Endothelial cell of umbilical vein (primary cell): ENCODE data around the gene MYH11. TPM values are rescaled to one million over a fixed set of nuclear protein-coding genes. Genes with fewer than 3 reads are reported as not detected.

Experiments
- BruUV-seq: library from RNA; stranded (reverse); fragments of 400-500 nt; replicated peaks from 2 replicates; lab custom pipeline; 2021; lab: Mats Ljungman, UMichigan
- CTCF ChIA-PET: fragments of 300-600, 350-600 bp; sonication (Branson Sonifier 250); formaldehyde crosslinking; loops from one replicate; lab custom pipeline; 2021; ENCODE audit warnings: antibody characterized with exemption, inconsistent platforms; lab: Charles Lee
- POLR2A ChIA-PET: fragments of 300-600, 350-600 bp; sonication (Branson Sonifier 250); formaldehyde crosslinking; loops from one replicate; lab custom pipeline; 2021; ENCODE audit warnings: antibody characterized with exemption, inconsistent platforms; lab: Charles Lee
- DNase-seq: peaks from one replicate; pipeline ENCODE4 v3.0.0-alpha.2; 2011; ENCODE audit warnings: low read depth, low spot score
- FAIRE-seq: peaks from 2 replicates; lab custom pipeline; 2011; peaks lifted over from hg19 to GRCh38; lab: Jason Lieb, UNC
- H2AFZ ChIP-seq: 2 replicates; pipeline ENCODE4 v1.6.0; 2012; ENCODE audit warnings: low read depth, low read length, control low read depth, inconsistent platforms
- H3K27ac ChIP-seq: 2 replicates; pipeline ENCODE4 v1.5.1; 2011; ENCODE audit warnings: low read depth, mild to moderate bottlenecking, control low read depth, low read length, moderate library complexity; ENCODE audit not compliant: insufficient read depth
- H3K27me3 ChIP-seq, 2 experiments: 2 replicates each; pipeline versions ENCODE4 v1.6.0 to v1.6.1; 2011; ENCODE audit warnings: low read length in 2 of 2, mixed read lengths in 1 of 2; ENCODE audit not compliant: control insufficient read depth in 2 of 2, insufficient read depth in 2 of 2
- H3K36me3 ChIP-seq, 2 experiments: 2 replicates in 1 of 2; 3 replicates in 1 of 2; pipeline ENCODE4 v1.5.1; 2011; ENCODE audit warnings: low read length in 2 of 2, mild to moderate bottlenecking in 1 of 2, moderate library complexity in 1 of 2; ENCODE audit not compliant: control insufficient read depth in 2 of 2, insufficient read depth in 2 of 2; ENCODE audit errors: extremely low read depth in 1 of 2
- H3K4me1 ChIP-seq: 3 replicates; pipeline ENCODE4 v1.5.1; 2011; ENCODE audit warnings: mild to moderate bottlenecking, low read length; ENCODE audit not compliant: control insufficient read depth, insufficient read depth; ENCODE audit errors: extremely low read depth
- H3K4me2 ChIP-seq: 2 replicates; pipeline ENCODE4 v1.6.1; 2011; ENCODE audit warnings: low read length, control low read depth, mixed read lengths; ENCODE audit not compliant: insufficient read depth
- H3K4me3 ChIP-seq, 3 experiments: fragments of 200-600 bp in 1 of 3; sonication (generic), shearing (Covaris generic) in 1 of 3; replicated peaks in 1 of 3; 2 replicates each; pipeline ENCODE4 v1.5.1; 2011 to 2016; ENCODE audit warnings: control low read depth in 3 of 3, low read length in 3 of 3, mild to moderate bottlenecking in 2 of 3, inconsistent platforms in 1 of 3, low read depth in 1 of 3, moderate library complexity in 1 of 3; ENCODE audit not compliant: insufficient read depth in 1 of 3
- H3K79me2 ChIP-seq: 2 replicates; pipeline ENCODE4 v1.6.0; 2012; ENCODE audit warnings: low read length, inconsistent platforms; ENCODE audit not compliant: control insufficient read depth, insufficient read depth
- H3K9ac ChIP-seq: replicated peaks from 2 replicates; pipeline ENCODE3; 2011; ENCODE audit warnings: low read length, control low read depth; ENCODE audit not compliant: insufficient read depth; ENCODE audit errors: extremely low read depth
- H3K9me1 ChIP-seq: replicated peaks from 3 replicates; pipeline ENCODE4 v1.6.0; 2011; ENCODE audit warnings: mild to moderate bottlenecking, low read length; ENCODE audit not compliant: control insufficient read depth, insufficient read depth; ENCODE audit errors: extremely low read depth
- H3K9me3 ChIP-seq: replicated peaks from 2 replicates; pipeline ENCODE4 v1.5.1; 2012; ENCODE audit warnings: low read length, inconsistent platforms; ENCODE audit not compliant: control insufficient read depth, insufficient read depth
- H4K20me1 ChIP-seq: replicated peaks from 2 replicates; pipeline ENCODE3; 2011; ENCODE audit warnings: mild to moderate bottlenecking, low read length; ENCODE audit not compliant: control insufficient read depth, insufficient read depth; ENCODE audit errors: extremely low read depth
- EZH2 ChIP-seq: IDR thresholded peaks from 2 replicates; pipeline ENCODE4 v1.6.1; 2012; ENCODE audit warnings: borderline replicate concordance, low read depth, mild to moderate bottlenecking, moderate library complexity, low read length, inconsistent platforms; ENCODE audit not compliant: severe bottlenecking
- FOS ChIP-seq: IDR thresholded peaks from 2 replicates; pipeline ENCODE4 v1.6.1; 2011; ENCODE audit warnings: mild to moderate bottlenecking, low read length, moderate library complexity, borderline replicate concordance; ENCODE audit not compliant: insufficient read depth
- JUN ChIP-seq: IDR thresholded peaks from 2 replicates; pipeline ENCODE4 v1.6.1; 2011; ENCODE audit warnings: borderline replicate concordance, low read depth; ENCODE audit not compliant: insufficient read length, insufficient read depth
- MAX ChIP-seq: IDR thresholded peaks from 2 replicates; pipeline ENCODE4 v1.6.1; 2011; ENCODE audit not compliant: insufficient read depth, insufficient read length
- MYC ChIP-seq: IDR thresholded peaks from one replicate; pipeline ENCODE4 v1.6.1; 2011; ENCODE audit warnings: mild to moderate bottlenecking, low read depth, low read length
- POLR2A ChIP-seq: IDR thresholded peaks from 2 replicates; pipeline ENCODE4 v1.6.1; 2012; ENCODE audit warnings: low read depth, mild to moderate bottlenecking, control low read depth, low read length
- POLR2AphosphoS5 ChIP-seq: IDR thresholded peaks from 2 replicates; pipeline ENCODE4 v1.6.1; 2012; ENCODE audit warnings: low read depth, mild to moderate bottlenecking, control low read depth, low read length, moderate library complexity; ENCODE audit not compliant: insufficient read depth
- dilution Hi-C: fragments of 300-500 bp; cut with MboI; formaldehyde crosslinking; loops from one replicate; pipeline ENCODE4 v1.15.0; 2019; ENCODE audit warnings: low sequenced_read_pairs; ENCODE audit not compliant: extremely low pct_ligation_motif_present
- intact Hi-C: fragments of 100-400 bp; cut with micrococcal nuclease; formaldehyde crosslinking; loops from one replicate; pipeline ENCODE4 v1.10.0; 2022
- polyA plus RNA-seq, 4 experiments: library from polyadenylated mRNA; depleted of rRNA in 3 of 4; stranded (reverse) in 3 of 4; unstranded in 1 of 4; fragments of >200 nt; gene quantifications; 2 replicates each; pipeline versions ENCODE4 v1.2.1 to v1.2.3, GENCODE V29; 2011 to 2012; ENCODE audit warnings: missing spikeins in 1 of 4
- total RNA-seq: library from RNA; stranded (reverse); gene quantifications from 2 replicates; pipeline ENCODE4 v1.2.3, GENCODE V29; 2021
- TF ChIP-seq, protein P1 (sequence below), 2 donors: IDR thresholded peaks; 1 replicate in 1 of 2; 2 replicates in 1 of 2; pipeline ENCODE4 v1.5.1; 2011; ENCODE audit warnings: low read length in 2 of 2, mild to moderate bottlenecking in 2 of 2, moderate library complexity in 2 of 2, control low read depth in 1 of 2, inconsistent platforms in 1 of 2, low read depth in 1 of 2; ENCODE audit not compliant: insufficient read depth in 1 of 2; ENCODE audit errors: extremely low read depth in 1 of 2

MYH11 gene
- total and polyA plus RNA-seq, 2 donors (not counting 3 experiments of a cell fraction or from before 2014, with no cell fraction given), result not detected

GRCh38 chr16:15665107-15665506 lies 191.7 kb downstream of the MYH11 start:
- Histone ChIP-seq H3K4me3 (no peak overlapping the region), H3K79me2 (peaks cover 26% of the 10 kb centered on the region), H3K9me3 (no peaks in the 10 kb centered on the region), H4K20me1 (no peaks in the 10 kb centered on the region), H3K9ac (no peak overlapping the region), H3K4me1 (no peaks in the 10 kb centered on the region), H3K36me3 (peaks cover 13 to 26% of the 10 kb centered on the region in 2 experiments), H3K27ac (no peak overlapping the region), H3K9me1 (no peaks in the 10 kb centered on the region), H2AFZ (no peak overlapping the region), H3K4me2 (no peak overlapping the region), H3K27me3 (no peaks in the 10 kb centered on the region)
- no TSS peak for BruUV-seq
- FAIRE-seq, result no peak
- CTCF ChIA-PET, result interaction anchor here (0.9 kb wide), 1 partner anchor 36 kb away, joined by 3 read pairs; no protein-coding TSS in a partner anchor
- no peak for DNase-seq
- POLR2A ChIA-PET, result no interaction called here
- intact Hi-C loops (no loop called here), dilution Hi-C loops (no loop called here)
- no peak for TF ChIP-seq JUN
- TF ChIP-seq MYC, result no peak
- TF ChIP-seq POLR2AphosphoS5, result no peak
- no peak for TF ChIP-seq MAX
- TF ChIP-seq, protein P1, sequence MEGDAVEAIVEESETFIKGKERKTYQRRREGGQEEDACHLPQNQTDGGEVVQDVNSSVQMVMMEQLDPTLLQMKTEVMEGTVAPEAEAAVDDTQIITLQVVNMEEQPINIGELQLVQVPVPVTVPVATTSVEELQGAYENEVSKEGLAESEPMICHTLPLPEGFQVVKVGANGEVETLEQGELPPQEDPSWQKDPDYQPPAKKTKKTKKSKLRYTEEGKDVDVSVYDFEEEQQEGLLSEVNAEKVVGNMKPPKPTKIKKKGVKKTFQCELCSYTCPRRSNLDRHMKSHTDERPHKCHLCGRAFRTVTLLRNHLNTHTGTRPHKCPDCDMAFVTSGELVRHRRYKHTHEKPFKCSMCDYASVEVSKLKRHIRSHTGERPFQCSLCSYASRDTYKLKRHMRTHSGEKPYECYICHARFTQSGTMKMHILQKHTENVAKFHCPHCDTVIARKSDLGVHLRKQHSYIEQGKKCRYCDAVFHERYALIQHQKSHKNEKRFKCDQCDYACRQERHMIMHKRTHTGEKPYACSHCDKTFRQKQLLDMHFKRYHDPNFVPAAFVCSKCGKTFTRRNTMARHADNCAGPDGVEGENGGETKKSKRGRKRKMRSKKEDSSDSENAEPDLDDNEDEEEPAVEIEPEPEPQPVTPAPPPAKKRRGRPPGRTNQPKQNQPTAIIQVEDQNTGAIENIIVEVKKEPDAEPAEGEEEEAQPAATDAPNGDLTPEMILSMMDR (IDR thresholded peaks at IDR 0.05; ENCODE audit: extremely low read depth in 1 of 2, insufficient read depth in 1 of 2, low read depth in 1 of 2, low read length in 2 of 2), result no peak
- no peak for TF ChIP-seq POLR2A
- no peak for TF ChIP-seq FOS
- TF ChIP-seq EZH2, result no peak
